SK-N-MC (cell line): Measurements from ENCODE around the gene REXO5.

Experiments used
- EZH2 ChIP-seq: fragments of 200-600 bp; sonication (generic); IDR thresholded peaks from one replicate; pipeline ENCODE4 v1.6.1; 2017; ENCODE audit warnings: antibody characterized with exemption
- POLR2AphosphoS5 ChIP-seq: IDR thresholded peaks from 2 replicates; pipeline ENCODE4 v1.6.1; 2012; ENCODE audit warnings: mild to moderate bottlenecking, low read depth, low read length, borderline replicate concordance

GRCh38 chr16:20873331-20873730, 67.0 kb downstream of the REXO5 start:
- TF ChIP-seq POLR2AphosphoS5 (no peak), EZH2 (no peak)
